Endothelial cell of umbilical vein (primary cell): ENCODE data around the gene PPP1R12C. TPM values are rescaled to one million over a fixed set of nuclear protein-coding genes. Genes with fewer than 3 reads are reported as not detected.

ENCODE experiments used
- BruUV-seq: library from RNA; stranded (reverse); fragments of 400-500 nt; replicated peaks from 2 replicates; lab custom pipeline; 2021; lab: Mats Ljungman, UMichigan
- CTCF ChIA-PET: fragments of 300-600, 350-600 bp; sonication (Branson Sonifier 250); formaldehyde crosslinking; loops from one replicate; lab custom pipeline; 2021; ENCODE audit warnings: antibody characterized with exemption, inconsistent platforms; lab: Charles Lee
- POLR2A ChIA-PET: fragments of 300-600, 350-600 bp; sonication (Branson Sonifier 250); formaldehyde crosslinking; loops from one replicate; lab custom pipeline; 2021; ENCODE audit warnings: antibody characterized with exemption, inconsistent platforms; lab: Charles Lee
- DNase-seq: peaks from one replicate; pipeline ENCODE4 v3.0.0-alpha.2; 2011; ENCODE audit warnings: low read depth, low spot score
- FAIRE-seq: peaks from 2 replicates; lab custom pipeline; 2011; peaks lifted over from hg19 to GRCh38; lab: Jason Lieb, UNC
- H2AFZ ChIP-seq: 2 replicates; pipeline ENCODE4 v1.6.0; 2012; ENCODE audit warnings: low read depth, low read length, control low read depth, inconsistent platforms
- H3K27ac ChIP-seq: 2 replicates; pipeline ENCODE4 v1.5.1; 2011; ENCODE audit warnings: low read depth, mild to moderate bottlenecking, control low read depth, low read length, moderate library complexity; ENCODE audit not compliant: insufficient read depth
- H3K27me3 ChIP-seq, 2 experiments: 2 replicates each; pipeline versions ENCODE4 v1.6.0 to v1.6.1; 2011; ENCODE audit warnings: low read length in 2 of 2, mixed read lengths in 1 of 2; ENCODE audit not compliant: control insufficient read depth in 2 of 2, insufficient read depth in 2 of 2
- H3K36me3 ChIP-seq, 2 experiments: 2 replicates in 1 of 2; 3 replicates in 1 of 2; pipeline ENCODE4 v1.5.1; 2011; ENCODE audit warnings: low read length in 2 of 2, mild to moderate bottlenecking in 1 of 2, moderate library complexity in 1 of 2; ENCODE audit not compliant: control insufficient read depth in 2 of 2, insufficient read depth in 2 of 2; ENCODE audit errors: extremely low read depth in 1 of 2
- H3K4me1 ChIP-seq: 3 replicates; pipeline ENCODE4 v1.5.1; 2011; ENCODE audit warnings: mild to moderate bottlenecking, low read length; ENCODE audit not compliant: control insufficient read depth, insufficient read depth; ENCODE audit errors: extremely low read depth
- H3K4me2 ChIP-seq: 2 replicates; pipeline ENCODE4 v1.6.1; 2011; ENCODE audit warnings: low read length, control low read depth, mixed read lengths; ENCODE audit not compliant: insufficient read depth
- H3K4me3 ChIP-seq, 3 experiments: fragments of 200-600 bp in 1 of 3; sonication (generic), shearing (Covaris generic) in 1 of 3; replicated peaks in 1 of 3; 2 replicates each; pipeline ENCODE4 v1.5.1; 2011 to 2016; ENCODE audit warnings: control low read depth in 3 of 3, low read length in 3 of 3, mild to moderate bottlenecking in 2 of 3, inconsistent platforms in 1 of 3, low read depth in 1 of 3, moderate library complexity in 1 of 3; ENCODE audit not compliant: insufficient read depth in 1 of 3
- H3K79me2 ChIP-seq: 2 replicates; pipeline ENCODE4 v1.6.0; 2012; ENCODE audit warnings: low read length, inconsistent platforms; ENCODE audit not compliant: control insufficient read depth, insufficient read depth
- H3K9ac ChIP-seq: replicated peaks from 2 replicates; pipeline ENCODE3; 2011; ENCODE audit warnings: low read length, control low read depth; ENCODE audit not compliant: insufficient read depth; ENCODE audit errors: extremely low read depth
- H3K9me1 ChIP-seq: replicated peaks from 3 replicates; pipeline ENCODE4 v1.6.0; 2011; ENCODE audit warnings: mild to moderate bottlenecking, low read length; ENCODE audit not compliant: control insufficient read depth, insufficient read depth; ENCODE audit errors: extremely low read depth
- H3K9me3 ChIP-seq: replicated peaks from 2 replicates; pipeline ENCODE4 v1.5.1; 2012; ENCODE audit warnings: low read length, inconsistent platforms; ENCODE audit not compliant: control insufficient read depth, insufficient read depth
- H4K20me1 ChIP-seq: replicated peaks from 2 replicates; pipeline ENCODE3; 2011; ENCODE audit warnings: mild to moderate bottlenecking, low read length; ENCODE audit not compliant: control insufficient read depth, insufficient read depth; ENCODE audit errors: extremely low read depth
- EZH2 ChIP-seq: IDR thresholded peaks from 2 replicates; pipeline ENCODE4 v1.6.1; 2012; ENCODE audit warnings: borderline replicate concordance, low read depth, mild to moderate bottlenecking, moderate library complexity, low read length, inconsistent platforms; ENCODE audit not compliant: severe bottlenecking
- FOS ChIP-seq: IDR thresholded peaks from 2 replicates; pipeline ENCODE4 v1.6.1; 2011; ENCODE audit warnings: mild to moderate bottlenecking, low read length, moderate library complexity, borderline replicate concordance; ENCODE audit not compliant: insufficient read depth
- GATA2 ChIP-seq: IDR thresholded peaks from 2 replicates; pipeline ENCODE4 v1.7.0; 2011; ENCODE audit warnings: low read depth, mild to moderate bottlenecking, moderate library complexity, mixed read lengths, low read length; ENCODE audit not compliant: insufficient read length, insufficient read depth
- MYC ChIP-seq: IDR thresholded peaks from one replicate; pipeline ENCODE4 v1.6.1; 2011; ENCODE audit warnings: mild to moderate bottlenecking, low read depth, low read length
- POLR2A ChIP-seq: IDR thresholded peaks from 2 replicates; pipeline ENCODE4 v1.6.1; 2012; ENCODE audit warnings: low read depth, mild to moderate bottlenecking, control low read depth, low read length
- dilution Hi-C: fragments of 300-500 bp; cut with MboI; formaldehyde crosslinking; loops from one replicate; pipeline ENCODE4 v1.15.0; 2019; ENCODE audit warnings: low sequenced_read_pairs; ENCODE audit not compliant: extremely low pct_ligation_motif_present
- intact Hi-C: fragments of 100-400 bp; cut with micrococcal nuclease; formaldehyde crosslinking; loops from one replicate; pipeline ENCODE4 v1.10.0; 2022
- polyA plus RNA-seq, 4 experiments: library from polyadenylated mRNA; depleted of rRNA in 3 of 4; stranded (reverse) in 3 of 4; unstranded in 1 of 4; fragments of >200 nt; gene quantifications; 2 replicates each; pipeline versions ENCODE4 v1.2.1 to v1.2.3, GENCODE V29; 2011 to 2012; ENCODE audit warnings: missing spikeins in 1 of 4
- total RNA-seq: library from RNA; stranded (reverse); gene quantifications from 2 replicates; pipeline ENCODE4 v1.2.3, GENCODE V29; 2021
- TF ChIP-seq, protein P1 (sequence below), 2 donors: IDR thresholded peaks; 1 replicate in 1 of 2; 2 replicates in 1 of 2; pipeline ENCODE4 v1.5.1; 2011; ENCODE audit warnings: low read length in 2 of 2, mild to moderate bottlenecking in 2 of 2, moderate library complexity in 2 of 2, control low read depth in 1 of 2, inconsistent platforms in 1 of 2, low read depth in 1 of 2; ENCODE audit not compliant: insufficient read depth in 1 of 2; ENCODE audit errors: extremely low read depth in 1 of 2
- TF ChIP-seq, protein P2 (sequence below): IDR thresholded peaks from 2 replicates; pipeline ENCODE4 v1.6.1; 2011; ENCODE audit not compliant: insufficient read depth, insufficient read length

Gene PPP1R12C
- total and polyA plus RNA-seq, 2 donors (not counting 3 experiments of a cell fraction or from before 2014, with no cell fraction given), result 69.5 to 149 TPM

DNA sequence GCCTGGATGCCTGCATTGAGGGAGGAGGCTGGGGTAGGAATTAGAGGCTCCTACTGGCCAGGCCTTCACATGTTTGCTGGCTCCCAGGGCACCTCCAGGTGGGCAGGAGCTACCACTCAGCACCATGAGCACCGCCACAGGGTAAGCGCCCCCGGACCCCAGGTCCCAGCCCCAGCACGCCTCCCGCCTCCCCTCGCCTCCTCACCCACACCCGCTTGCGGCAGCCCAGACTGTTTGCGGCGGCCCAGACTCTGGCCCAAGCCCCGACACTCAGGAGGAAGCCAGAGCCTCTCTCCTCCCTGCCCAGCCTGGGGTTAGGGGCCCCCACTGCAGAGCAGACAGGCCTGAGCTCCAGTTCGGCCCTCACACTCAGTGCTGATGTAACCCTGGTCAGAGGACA is 41.1 kb downstream of the PPP1R12C start:
- H3K9me3 ChIP-seq, result no peaks in the 10 kb centered on the region
- H3K27ac ChIP-seq, result no peak overlapping the region
- H3K4me2 ChIP-seq, result no peak overlapping the region
- no peaks in the 10 kb centered on the region for H4K20me1 ChIP-seq
- H3K79me2 ChIP-seq, result no peaks in the 10 kb centered on the region
- H3K9me1 ChIP-seq, result no peaks in the 10 kb centered on the region
- CTCF ChIA-PET, result no interaction called here
- H3K27me3 ChIP-seq, result no peaks in the 10 kb centered on the region
- H3K9ac ChIP-seq, result no peak overlapping the region
- intact Hi-C loops, result no loop called here
- BruUV-seq, result no TSS peak
- FAIRE-seq, result no peak
- dilution Hi-C loops, result no loop called here
- no peak overlapping the region for H2AFZ ChIP-seq
- peaks cover 10% of the 10 kb centered on the region for H3K4me1 ChIP-seq
- TF ChIP-seq EZH2 (no peak), POLR2A (no peak), GATA2 (no peak), MYC (no peak), FOS (no peak)
- TF ChIP-seq, protein P1, sequence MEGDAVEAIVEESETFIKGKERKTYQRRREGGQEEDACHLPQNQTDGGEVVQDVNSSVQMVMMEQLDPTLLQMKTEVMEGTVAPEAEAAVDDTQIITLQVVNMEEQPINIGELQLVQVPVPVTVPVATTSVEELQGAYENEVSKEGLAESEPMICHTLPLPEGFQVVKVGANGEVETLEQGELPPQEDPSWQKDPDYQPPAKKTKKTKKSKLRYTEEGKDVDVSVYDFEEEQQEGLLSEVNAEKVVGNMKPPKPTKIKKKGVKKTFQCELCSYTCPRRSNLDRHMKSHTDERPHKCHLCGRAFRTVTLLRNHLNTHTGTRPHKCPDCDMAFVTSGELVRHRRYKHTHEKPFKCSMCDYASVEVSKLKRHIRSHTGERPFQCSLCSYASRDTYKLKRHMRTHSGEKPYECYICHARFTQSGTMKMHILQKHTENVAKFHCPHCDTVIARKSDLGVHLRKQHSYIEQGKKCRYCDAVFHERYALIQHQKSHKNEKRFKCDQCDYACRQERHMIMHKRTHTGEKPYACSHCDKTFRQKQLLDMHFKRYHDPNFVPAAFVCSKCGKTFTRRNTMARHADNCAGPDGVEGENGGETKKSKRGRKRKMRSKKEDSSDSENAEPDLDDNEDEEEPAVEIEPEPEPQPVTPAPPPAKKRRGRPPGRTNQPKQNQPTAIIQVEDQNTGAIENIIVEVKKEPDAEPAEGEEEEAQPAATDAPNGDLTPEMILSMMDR (IDR thresholded peaks at IDR 0.05; ENCODE audit: extremely low read depth in 1 of 2, insufficient read depth in 1 of 2, low read depth in 1 of 2, low read length in 2 of 2), result no peak
- TF ChIP-seq, protein P2, sequence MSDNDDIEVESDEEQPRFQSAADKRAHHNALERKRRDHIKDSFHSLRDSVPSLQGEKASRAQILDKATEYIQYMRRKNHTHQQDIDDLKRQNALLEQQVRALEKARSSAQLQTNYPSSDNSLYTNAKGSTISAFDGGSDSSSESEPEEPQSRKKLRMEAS, result no peak
- no peak overlapping the region for H3K4me3 ChIP-seq
- H3K36me3 ChIP-seq, result no peaks in the 10 kb centered on the region
- no peak for DNase-seq
- POLR2A ChIA-PET, result no interaction called here
